Heart right ventricle (tissue), 16 donors: Measurements from ENCODE around the gene C2CD3. TPM values are rescaled to one million over a fixed set of nuclear protein-coding genes. Genes with fewer than 3 reads are reported as not detected.
"Not testable (repeated sequence)": the region's sequence is repeated elsewhere in the genome, so short reads cannot be mapped to it uniquely, and the experiment has no call there.

Experiments used
- ATAC-seq, 8 donors: fragments of 200-7000 bp; cut with Tn5 transposase; one replicate each; pipeline ENCODE4 v1.9.1; 2020; ENCODE audit warnings: mild to moderate bottlenecking in 8 of 8, moderate library complexity in 8 of 8, moderate number of reproducible peaks in 1 of 8
- DNase-seq, 2 donors: peaks; one replicate each; pipeline ENCODE4 v3.0.0-alpha.2; 2020
- H3K27ac ChIP-seq, 10 donors: fragments of 200-600 bp; sonication (generic) in 2 of 10; one replicate each; pipeline versions ENCODE4 v1.5.0 to v1.8.0; 2020 to 2022; ENCODE audit warnings: mild to moderate bottlenecking in 3 of 10
- H3K27me3 ChIP-seq, 7 donors: fragments of 200-600 bp; one replicate each; pipeline ENCODE4 v1.8.0; 2021 to 2022; ENCODE audit warnings: mild to moderate bottlenecking in 2 of 7
- H3K36me3 ChIP-seq, 9 donors: fragments of 200-600 bp; sonication (generic) in 1 of 9; one replicate each; pipeline versions ENCODE4 v1.5.0 to v1.8.0; 2020 to 2022; ENCODE audit warnings: mild to moderate bottlenecking in 2 of 9
- H3K4me1 ChIP-seq, 9 donors: fragments of 200-600 bp; sonication (generic) in 1 of 9; one replicate each; pipeline versions ENCODE4 v1.5.0 to v1.8.0; 2020 to 2022; ENCODE audit warnings: mild to moderate bottlenecking in 4 of 9
- H3K4me3 ChIP-seq, 10 donors: fragments of 200-600 bp; sonication (generic) in 2 of 10; one replicate each; pipeline versions ENCODE4 v1.5.0 to v1.8.0; 2020 to 2022; ENCODE audit warnings: mild to moderate bottlenecking in 7 of 10, moderate library complexity in 2 of 10
- H3K9me3 ChIP-seq, 11 donors: fragments of 200-600 bp in 10 of 11; sonication (generic) in 2 of 11; one replicate each; pipeline versions ENCODE4 v1.5.0 to v1.8.0; 2013 to 2022; ENCODE audit warnings: mild to moderate bottlenecking in 2 of 11, control low read depth in 1 of 11, moderate library complexity in 1 of 11
- CTCF ChIP-seq, 9 donors: fragments of 200-600 bp; sonication (generic) in 2 of 9; IDR thresholded peaks; one replicate each; pipeline versions ENCODE4 v1.5.0 to v1.8.0; 2021 to 2022; ENCODE audit warnings: antibody characterized with exemption in 9 of 9, mild to moderate bottlenecking in 5 of 9, moderate library complexity in 1 of 9
- WGBS, 2 donors: extraction: QIAGEN DNeasy Blood & Tissue Kit; methylation state at CpG; one replicate each; pipeline ENCODE4 v1.1.7; 2013; ENCODE audit warnings: inconsistent platforms in 1 of 2; 5-methylcytosine and 5-hydroxymethylcytosine counted together
- intact Hi-C, 10 donors: fragments of 100-400 bp; cut with DNase I; formaldehyde crosslinking; loops; one replicate each; pipeline versions ENCODE4 v1.11.1 to v1.14.2; 2022
- polyA plus RNA-seq, 2 donors: library from polyadenylated mRNA; stranded (reverse); fragments of 200-250 nt; gene quantifications; one replicate each; pipeline ENCODE4 v1.2.3, GENCODE V29; 2013
- total RNA-seq, 10 donors: library from RNA; stranded (reverse); fragmentation: NEBNext Ultra II Directional in 3 of 10; extraction: Animal tissue kit (Norgen Biotek cat#: 25700) in 3 of 10; gene quantifications; one replicate each; pipeline versions ENCODE4 v1.2.1 to v1.2.4, GENCODE V29; 2021 to 2023
- donor health status: Arrhythmogenic right ventricular cardiomyopathy.
- donor health status: ischemic (EF 13 %, LVEDD 7.1; RV severe dilation, severe dysfunction).
- donor health status: healthy with polysubstance abuse.
- donor health status: DM: no; HTN: yes; CAD: no.
- donor health status: DM: no; HTN: no; CAD: no.
- donor health status: ischemic (EF 25% LVEDD 6.9; RV normal size, moderate dysfunction).
- donor health status: ischemic (EF 25% LVEDD 5.7; RV mildly dilated, moderate dysfunction).
- donor health status: healthy.
- donor health status: DM: yes; HTN: yes; CAD: no.
- donor health status: Ischemic cardiomyopathy.
- donor health status: ischemic (EF 35%, LVEDD 5.7; RV mildly dilated, moderate dysfunction).
- donor health status: nonischemic (EF 11% LVEDD 7.7; RV severe dilation, severe dysfunction).
- donor health status: DM: yes; HTN: yes; CAD: no.
- donor health status: PGD.
- donor health status: ischemic (EF 29% LVEDD 5.4; RV normal size, mild dysfunction).
- donor health status: nonischemic (EF 23%, LVEDD 6.1; RV moderate dilation, normal function).

Gene C2CD3
- total and polyA plus RNA-seq, 12 donors: 7.8 to 14.8 (median 11.9) TPM

GRCh38 chr11:74141908-74142307 is 28.9 kb downstream of the C2CD3 start:
- Histone ChIP-seq H3K9me3 (no peaks in the 10 kb centered on the region), H3K4me1 (peaks cover 0 to 34% (median 22%) of the 10 kb centered on the region in 9 donors), H3K27ac (no peak overlapping the region), H3K36me3 (peaks cover 0 to 28% (median 0%) of the 10 kb centered on the region in 9 donors), H3K27me3 (no peaks in the 10 kb centered on the region), H3K4me3 (no peak overlapping the region)
- intact Hi-C loops: no loop called here
- WGBS, 2 donors: 69 to 77% methylated on average over 3 of the region's 3 CpGs
- DNase-seq (no peak), ATAC-seq (no peak)
- no peak for TF ChIP-seq CTCF (IDR thresholded peaks at IDR 0.05)

- 92% methylated on average over 2 of the region's 2 CpGs for WGBS, 2 donors
- no peak for DNase-seq
- intact Hi-C loops: no loop called here
- no peaks in the 10 kb centered on the region for H3K9me3 ChIP-seq
- H3K27ac ChIP-seq: no peak overlapping the region
- ATAC-seq: peak in 4 of 8 donors; percentile 25 to 43 (median 40)
- H3K4me1 ChIP-seq: peaks cover 0 to 34% (median 22%) of the 10 kb centered on the region in 9 donors
- H3K36me3 ChIP-seq: peaks cover 0 to 35% (median 3%) of the 10 kb centered on the region in 9 donors
- no peak for TF ChIP-seq CTCF (IDR thresholded peaks at IDR 0.05)
- no peaks in the 10 kb centered on the region for H3K27me3 ChIP-seq
- H3K4me3 ChIP-seq: no peak overlapping the region
Measured at GRCh38 chr11:74141241-74141695, 29.5 kb downstream of the C2CD3 start.

- H3K27ac ChIP-seq, H3K4me3 ChIP-seq, ATAC-seq, intact Hi-C loops, H3K9me3 ChIP-seq, DNase-seq, H3K27me3 ChIP-seq: not testable (repeated sequence)
- 97 to 98% methylated on average over 1 of the region's 1 CpG for WGBS, 2 donors
- Histone ChIP-seq H3K36me3 (peaks cover 0 to 46% (median 6%) of the 10 kb centered on the region in 9 donors), H3K4me1 (peaks cover 0 to 34% (median 22%) of the 10 kb centered on the region in 9 donors)
Measured at GRCh38 chr11:74139919-74140431, 30.8 kb downstream of the C2CD3 start.

- H3K27me3 ChIP-seq: no peaks in the 10 kb centered on the region
- 88 to 94% methylated on average over 6 of the region's 6 CpGs for WGBS, 2 donors
- TF ChIP-seq CTCF (IDR thresholded peaks at IDR 0.05): no peak
- ATAC-seq (peak in 2 of 8 donors; percentile 26 to 43), DNase-seq (no peak)
- intact Hi-C loops: no loop called here
- H3K4me1 ChIP-seq: peaks cover 0 to 34% (median 25%) of the 10 kb centered on the region in 9 donors
- no peak overlapping the region for H3K4me3 ChIP-seq
- peak overlapping the region; percentile 5 to 82 (median 50) for H3K27ac ChIP-seq
- H3K36me3 ChIP-seq: peaks cover 0 to 49% (median 6%) of the 10 kb centered on the region in 9 donors
- H3K9me3 ChIP-seq: no peaks in the 10 kb centered on the region
Measured at GRCh38 chr11:74139151-74139918, 31.5 kb downstream of the C2CD3 start.
